Endodermal cell (in vitro differentiated cells): ENCODE results near the gene NARS2. TPM values are rescaled to one million over a fixed set of nuclear protein-coding genes. Genes with fewer than 3 reads are reported as not detected.

Experiments used
- DNase-seq: peaks from one replicate; pipeline ENCODE4 v3.0.0-alpha.2; 2017
- H3K27ac ChIP-seq: 2 replicates; pipeline ENCODE4 v1.5.1; 2013; ENCODE audit warnings: mild to moderate bottlenecking, low read depth, low read length, moderate library complexity
- H3K27me3 ChIP-seq: 2 replicates; pipeline ENCODE4 v1.6.1; 2013; ENCODE audit warnings: mild to moderate bottlenecking, low read length, moderate library complexity; ENCODE audit not compliant: insufficient read depth, control insufficient read depth, poor library complexity, severe bottlenecking
- H3K36me3 ChIP-seq: 2 replicates; pipeline ENCODE4 v1.7.0; 2013; ENCODE audit warnings: mild to moderate bottlenecking, low read length, moderate library complexity; ENCODE audit not compliant: control insufficient read depth, insufficient read depth
- H3K4me1 ChIP-seq: one replicate; pipeline ENCODE4 v1.7.0; 2013; ENCODE audit warnings: low read length; ENCODE audit not compliant: control insufficient read depth, insufficient read depth
- H3K4me3 ChIP-seq: 2 replicates; pipeline ENCODE4 v1.5.1; 2013; ENCODE audit warnings: mild to moderate bottlenecking, low read length, moderate library complexity
- H3K9ac ChIP-seq: 2 replicates; pipeline ENCODE4 v1.6.1; 2013; ENCODE audit warnings: mild to moderate bottlenecking, low read length, moderate library complexity; ENCODE audit not compliant: poor library complexity, severe bottlenecking; ENCODE audit errors: extremely low read depth
- H3K9me3 ChIP-seq: 2 replicates; pipeline ENCODE4 v1.6.1; 2013; ENCODE audit warnings: mild to moderate bottlenecking, low read length, moderate library complexity; ENCODE audit not compliant: control insufficient read depth
- H3K27ac Mint-ChIP-seq: 2 replicates; pipeline ENCODE4 v1.8.0; 2020; ENCODE audit warnings: mixed read lengths
- H3K27me3 Mint-ChIP-seq: 2 replicates; pipeline ENCODE4 v1.8.0; 2021; ENCODE audit warnings: mild to moderate bottlenecking, mixed read lengths; ENCODE audit not compliant: insufficient read depth
- H3K36me3 Mint-ChIP-seq: 2 replicates; pipeline ENCODE4 v1.8.0; 2020; ENCODE audit warnings: low read depth, mixed read lengths
- H3K4me1 Mint-ChIP-seq: 2 replicates; pipeline ENCODE4 v1.8.0; 2020; ENCODE audit warnings: mixed read lengths
- H3K4me3 Mint-ChIP-seq: 2 replicates; pipeline ENCODE4 v1.8.0; 2020; ENCODE audit warnings: mild to moderate bottlenecking, moderate library complexity, mixed read lengths
- H3K9me3 Mint-ChIP-seq: 2 replicates; pipeline ENCODE4 v1.8.0; 2020; ENCODE audit warnings: mild to moderate bottlenecking, mixed read lengths
- WGBS, 2 experiments: methylation state at CpG; one replicate each; pipeline versions ENCODE4 v1.1.5 to v1.1.7; 2013; ENCODE audit warnings: missing lambda C conversion rate in 2 of 2, mixed read lengths in 1 of 2; ENCODE audit not compliant: insufficient coverage in 1 of 2, insufficient read length in 1 of 2; 5-methylcytosine and 5-hydroxymethylcytosine counted together
- total RNA-seq, 2 donors: library from RNA; stranded (reverse); fragmentation: NEBNext Ultra II Directional in 1 of 2; extraction: Animal tissue kit (Norgen Biotek cat#: 25700) in 1 of 2; gene quantifications; 2 replicates in 1 of 2; 3 replicates in 1 of 2; pipeline ENCODE4 v1.2.1, GENCODE V29; 2021
- TF ChIP-seq, protein P1 (sequence below): fragments of 200-600 bp; sonication (generic); conservative IDR thresholded peaks from 2 replicates; pipeline ENCODE4 v1.5.0; 2021; ENCODE audit warnings: antibody characterized with exemption, mild to moderate bottlenecking

Gene NARS2
- total RNA-seq, 2 donors from 2014 or later = 45.8 to 53.7 TPM

DNA sequence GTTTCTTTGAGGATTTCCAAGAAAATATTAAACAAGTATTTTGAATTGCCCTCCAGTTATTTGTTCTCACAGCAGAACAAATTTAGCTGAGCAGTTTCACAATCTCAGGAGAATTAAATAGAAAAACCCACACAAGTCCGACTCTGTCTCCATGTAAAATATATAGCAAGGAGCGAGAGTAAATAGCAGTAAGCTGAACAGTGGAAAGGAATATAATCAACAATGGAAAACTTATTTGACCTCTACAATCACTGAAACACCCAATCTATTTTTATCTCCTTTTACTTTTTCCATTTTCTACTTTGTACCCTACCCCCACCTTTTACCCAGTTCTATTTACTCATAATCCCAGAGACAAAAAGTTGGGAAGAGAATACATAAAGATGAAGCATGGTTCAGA is 34.4 kb downstream of the NARS2 start:
- H3K27ac ChIP-seq = no peak overlapping the region

DNA sequence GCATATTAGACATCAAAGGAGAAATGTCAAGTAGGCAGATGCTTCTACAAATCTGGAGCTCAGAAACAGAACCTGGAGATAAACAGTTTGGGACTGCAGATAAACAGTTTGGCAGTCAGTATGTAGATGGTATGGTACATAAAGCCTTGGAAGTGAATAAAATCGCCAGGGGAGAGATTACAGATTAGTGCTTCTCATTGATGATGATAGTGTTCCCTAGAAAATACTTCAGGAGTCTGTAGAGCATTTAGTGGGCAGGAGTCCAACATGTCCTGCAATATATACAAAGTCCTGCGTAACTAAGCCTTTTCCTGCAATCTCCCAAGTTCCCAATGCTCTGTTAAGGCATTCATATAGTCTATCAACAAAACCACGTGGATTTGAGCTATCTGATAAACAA is 35.2 kb downstream of the NARS2 start:
- no peaks in the 10 kb centered on the region for H3K27me3 ChIP-seq
- Mint-ChIP-seq H3K36me3 (peaks cover 62% of the 10 kb centered on the region), H3K27ac (no peak overlapping the region), H3K9me3 (no peaks in the 10 kb centered on the region), H3K27me3 (no peaks in the 10 kb centered on the region), H3K4me1 (no peaks in the 10 kb centered on the region), H3K4me3 (no peak overlapping the region)
- peaks cover 5% of the 10 kb centered on the region for H3K9me3 ChIP-seq
- peaks cover 59% of the 10 kb centered on the region for H3K36me3 ChIP-seq
- WGBS, 2 experiments = 92 to 93% methylated on average over 2 to 3 of the region's 3 CpGs
- DNase-seq = no peak
- no peaks in the 10 kb centered on the region for H3K4me1 ChIP-seq
- no peak overlapping the region for H3K27ac ChIP-seq
- TF ChIP-seq, protein P1, sequence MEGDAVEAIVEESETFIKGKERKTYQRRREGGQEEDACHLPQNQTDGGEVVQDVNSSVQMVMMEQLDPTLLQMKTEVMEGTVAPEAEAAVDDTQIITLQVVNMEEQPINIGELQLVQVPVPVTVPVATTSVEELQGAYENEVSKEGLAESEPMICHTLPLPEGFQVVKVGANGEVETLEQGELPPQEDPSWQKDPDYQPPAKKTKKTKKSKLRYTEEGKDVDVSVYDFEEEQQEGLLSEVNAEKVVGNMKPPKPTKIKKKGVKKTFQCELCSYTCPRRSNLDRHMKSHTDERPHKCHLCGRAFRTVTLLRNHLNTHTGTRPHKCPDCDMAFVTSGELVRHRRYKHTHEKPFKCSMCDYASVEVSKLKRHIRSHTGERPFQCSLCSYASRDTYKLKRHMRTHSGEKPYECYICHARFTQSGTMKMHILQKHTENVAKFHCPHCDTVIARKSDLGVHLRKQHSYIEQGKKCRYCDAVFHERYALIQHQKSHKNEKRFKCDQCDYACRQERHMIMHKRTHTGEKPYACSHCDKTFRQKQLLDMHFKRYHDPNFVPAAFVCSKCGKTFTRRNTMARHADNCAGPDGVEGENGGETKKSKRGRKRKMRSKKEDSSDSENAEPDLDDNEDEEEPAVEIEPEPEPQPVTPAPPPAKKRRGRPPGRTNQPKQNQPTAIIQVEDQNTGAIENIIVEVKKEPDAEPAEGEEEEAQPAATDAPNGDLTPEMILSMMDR = no peak
- H3K9ac ChIP-seq = no peak overlapping the region
- H3K4me3 ChIP-seq = no peak overlapping the region

More for the DNA sequence above, 34.4 kb downstream of the NARS2 start:
- peaks cover 5% of the 10 kb centered on the region for H3K9me3 ChIP-seq
- no peak overlapping the region for H3K4me3 Mint-ChIP-seq
- 94 to 100% methylated on average over 2 of the region's 2 CpGs for WGBS, 2 experiments
- H3K36me3 Mint-ChIP-seq = peaks cover 65% of the 10 kb centered on the region
- no peak overlapping the region for H3K4me3 ChIP-seq
- H3K27me3 ChIP-seq = no peaks in the 10 kb centered on the region
- H3K36me3 ChIP-seq = peaks cover 54% of the 10 kb centered on the region
- peak overlapping the region; percentile 57 for H3K27ac Mint-ChIP-seq
- no peak overlapping the region for H3K9ac ChIP-seq
- H3K4me1 Mint-ChIP-seq = no peaks in the 10 kb centered on the region
- no peak for DNase-seq
- TF ChIP-seq, protein P1 = no peak
- H3K27me3 Mint-ChIP-seq = no peaks in the 10 kb centered on the region
- H3K4me1 ChIP-seq = no peaks in the 10 kb centered on the region
- H3K9me3 Mint-ChIP-seq = no peaks in the 10 kb centered on the region

DNA sequence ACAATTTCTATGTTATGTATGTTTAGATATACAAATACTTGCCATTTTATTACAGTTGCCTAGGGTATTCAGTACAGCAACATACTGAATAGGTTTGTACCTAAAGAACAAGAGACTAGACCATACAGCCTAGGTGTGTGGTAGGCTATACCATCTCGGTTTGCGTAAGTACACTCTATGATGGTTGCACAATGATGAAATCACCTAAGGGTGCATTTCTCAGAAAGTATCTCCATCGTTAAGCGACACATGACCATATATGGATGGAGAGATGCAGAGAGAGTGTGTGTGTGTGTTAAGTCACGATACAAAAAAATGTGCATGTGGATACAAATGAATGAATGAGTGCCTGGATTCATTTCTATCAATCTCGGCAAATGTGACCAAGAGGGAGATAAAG is 37.7 kb downstream of the NARS2 start:
- H3K27me3 Mint-ChIP-seq = no peaks in the 10 kb centered on the region
- WGBS, 2 experiments = 90 to 98% methylated on average over 6 of the region's 6 CpGs
- Histone ChIP-seq H3K4me1 (no peaks in the 10 kb centered on the region), H3K4me3 (no peak overlapping the region), H3K9ac (no peak overlapping the region), H3K9me3 (peaks cover 5% of the 10 kb centered on the region), H3K36me3 (peaks cover 68% of the 10 kb centered on the region), H3K27me3 (no peaks in the 10 kb centered on the region), H3K27ac (no peak overlapping the region)
- H3K4me3 Mint-ChIP-seq = no peak overlapping the region
- H3K9me3 Mint-ChIP-seq = no peaks in the 10 kb centered on the region
- H3K27ac Mint-ChIP-seq = no peak overlapping the region
- TF ChIP-seq, protein P1 = no peak
- H3K4me1 Mint-ChIP-seq = peaks cover 6% of the 10 kb centered on the region
- H3K36me3 Mint-ChIP-seq = peaks cover 47% of the 10 kb centered on the region
- no peak for DNase-seq
